Activated CD4-positive, alpha-beta memory T cell treated with anti-CD3 and anti-CD28 coated beads for 36 hours (primary cell): Measurements from ENCODE around the gene CCDC18. TPM values are rescaled to one million over a fixed set of nuclear protein-coding genes. Genes with fewer than 3 reads are reported as not detected.

ENCODE experiments used
- CTCF ChIA-PET: fragments of 350-600 bp; sonication (Branson Sonifier 250); formaldehyde crosslinking; loops from one replicate; lab custom pipeline; 2021; ENCODE audit warnings: antibody characterized with exemption, inconsistent platforms; lab: Charles Lee
- POLR2A ChIA-PET: fragments of 350-600 bp; sonication (Branson Sonifier 250); formaldehyde crosslinking; loops from one replicate; lab custom pipeline; 2021; ENCODE audit warnings: antibody characterized with exemption; lab: Charles Lee
- DNase-seq: peaks from one replicate; pipeline ENCODE4 v3.0.0-alpha.2; 2020
- H3K27ac Mint-ChIP-seq: one replicate; pipeline ENCODE4 v1.8.0; 2021; ENCODE audit warnings: mixed read lengths
- H3K27me3 Mint-ChIP-seq: one replicate; pipeline ENCODE4 v1.8.0; 2021; ENCODE audit warnings: mixed read lengths
- H3K36me3 Mint-ChIP-seq: one replicate; pipeline ENCODE4 v1.8.0; 2021; ENCODE audit warnings: mixed read lengths
- H3K4me1 Mint-ChIP-seq: one replicate; pipeline ENCODE4 v1.8.0; 2021; ENCODE audit warnings: low read depth, mixed read lengths
- H3K4me3 Mint-ChIP-seq: one replicate; pipeline ENCODE4 v1.8.0; 2021; ENCODE audit warnings: mild to moderate bottlenecking, mixed read lengths
- H3K9me3 Mint-ChIP-seq: one replicate; pipeline ENCODE4 v1.8.0; 2021; ENCODE audit warnings: mixed read lengths
- intact Hi-C: fragments of 100-400 bp; cut with micrococcal nuclease; formaldehyde crosslinking; loops from one replicate; pipeline ENCODE4 v1.15.1; 2023
- total RNA-seq, 2 experiments: library from RNA; stranded (reverse); gene quantifications; one replicate each; pipeline ENCODE4 v1.2.3, GENCODE V29; 2021

Gene CCDC18
- total RNA-seq, 2 experiments from 2014 or later = 23.6 to 24.2 TPM

DNA sequence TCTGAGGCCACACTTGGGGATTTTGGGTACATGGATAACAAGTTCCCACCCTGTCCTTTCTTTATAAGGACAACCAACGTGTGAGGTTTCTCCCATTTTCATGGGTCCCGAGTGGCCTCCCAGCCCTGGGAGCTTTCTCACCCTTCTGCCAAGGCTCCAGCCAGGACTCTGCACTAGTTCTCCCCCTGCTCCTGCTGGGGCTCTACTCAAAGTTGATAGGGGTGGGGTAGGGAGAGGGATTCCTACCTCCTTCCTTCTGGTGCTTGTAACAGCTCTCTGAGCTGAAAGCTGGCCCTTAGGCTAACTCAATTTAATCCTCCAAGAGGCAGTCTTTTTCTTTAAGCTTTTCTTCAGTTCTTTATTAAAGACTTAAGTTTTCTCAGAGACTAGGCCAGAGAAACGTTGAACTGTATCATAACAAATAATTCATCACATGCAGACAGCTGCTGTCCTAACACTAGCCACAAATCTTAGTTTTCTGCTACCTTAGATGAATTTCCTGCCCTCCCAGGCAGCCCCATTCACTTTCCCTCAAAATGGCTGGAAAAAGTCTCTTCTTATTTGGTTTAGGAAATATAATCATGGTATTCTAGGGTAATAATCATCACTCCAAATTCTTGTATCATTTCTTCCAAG, 142.8 kb downstream of the CCDC18 start:
- H3K4me1 Mint-ChIP-seq = no peaks in the 10 kb centered on the region
- POLR2A ChIA-PET = no interaction called here
- H3K4me3 Mint-ChIP-seq = no peak overlapping the region
- DNase-seq = no peak
- no peaks in the 10 kb centered on the region for H3K27me3 Mint-ChIP-seq
- intact Hi-C loops = no loop called here
- CTCF ChIA-PET = interaction anchor here (0.8 to 1.3 kb wide), 2 partner anchors 19 kb away, joined by 3 to 4 read pairs; no protein-coding TSS in a partner anchor
- no peaks in the 10 kb centered on the region for H3K36me3 Mint-ChIP-seq
- no peak overlapping the region for H3K27ac Mint-ChIP-seq
- H3K9me3 Mint-ChIP-seq = no peaks in the 10 kb centered on the region

DNA sequence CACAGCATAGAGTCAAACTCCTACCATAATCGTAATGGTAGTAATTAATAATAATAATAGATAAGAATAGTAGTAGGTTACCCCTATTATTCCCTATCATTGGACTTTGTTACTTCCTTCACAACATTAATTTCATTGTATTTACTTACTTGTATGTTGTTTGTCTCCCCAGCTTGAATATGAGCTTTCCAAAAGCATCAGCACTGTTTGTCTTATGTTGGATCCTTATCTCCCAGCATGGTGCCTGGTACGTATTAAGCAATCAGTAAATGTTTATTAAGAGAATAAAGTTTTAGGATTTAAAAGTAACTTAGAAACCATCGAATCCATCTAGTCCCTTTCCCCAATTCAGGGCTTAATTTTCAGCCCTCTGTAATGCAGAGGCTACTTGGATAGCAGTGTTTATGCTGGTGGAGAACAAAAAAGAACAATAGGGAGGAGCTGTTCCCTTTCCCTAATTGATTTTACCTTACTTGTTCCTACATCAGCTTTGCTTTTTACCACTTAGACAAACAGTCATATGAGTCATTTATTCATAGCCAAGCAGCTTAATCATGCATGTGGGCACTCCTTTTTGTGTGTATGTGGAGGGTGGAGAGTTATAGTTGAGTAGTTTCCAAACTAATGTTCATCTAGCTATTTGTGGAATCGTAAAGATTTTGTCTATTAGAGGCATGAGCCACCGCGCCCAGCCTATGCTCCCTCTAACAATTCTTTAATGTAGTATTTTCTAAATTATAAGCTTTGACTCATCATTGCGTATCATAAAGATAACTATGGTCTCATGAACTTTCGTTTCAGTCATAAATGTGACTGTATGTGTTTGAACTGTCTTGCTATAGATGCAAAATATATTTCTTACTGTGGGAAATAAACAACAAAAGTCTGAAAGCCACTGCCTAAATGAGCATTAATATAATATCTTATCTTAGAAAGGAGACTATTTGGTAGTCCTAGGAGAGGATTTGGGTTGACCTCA, 144.3 kb downstream of the CCDC18 start:
- no peak overlapping the region for H3K4me3 Mint-ChIP-seq
- intact Hi-C loops = no loop called here
- ChIA-PET POLR2A (no interaction called here), CTCF (interaction anchor here (1.1 kb wide), 1 partner anchor 20 kb away, joined by 7 read pairs; no protein-coding TSS in a partner anchor)
- no peaks in the 10 kb centered on the region for H3K9me3 Mint-ChIP-seq
- H3K27me3 Mint-ChIP-seq = no peaks in the 10 kb centered on the region
- no peak overlapping the region for H3K27ac Mint-ChIP-seq
- no peaks in the 10 kb centered on the region for H3K36me3 Mint-ChIP-seq
- no peak for DNase-seq
- H3K4me1 Mint-ChIP-seq = no peaks in the 10 kb centered on the region

Other genes with a start within 250 kb of the CCDC18 start
- 1 to 10 TPM; 8.2 to 8.7 TPM for gene DIPK1A, start 219.3 kb upstream of the CCDC18 start, total RNA-seq
- 10 to 100 TPM; 53.6 to 55.1 TPM for gene MTF2, start 101.4 kb upstream of the CCDC18 start, total RNA-seq
- 10 to 100 TPM; 47.0 to 49.2 TPM for gene TMED5, start 311 bp upstream of the CCDC18 start, total RNA-seq
- 10 to 100 TPM; 74.9 to 77.4 TPM for gene DR1, start 165.2 kb downstream of the CCDC18 start, total RNA-seq